Parathyroid adenoma (tissue), 2 donors: Measurements from ENCODE around the gene NAGLU.
A peak's percentile ranks its signal among the peaks of the same experiment; 100 is the strongest.
"Not testable (repeated sequence)": the region's sequence is repeated elsewhere in the genome, so short reads cannot be mapped to it uniquely, and the experiment has no call there.

ENCODE experiments used
- H2AFZ ChIP-seq: fragments of 300-600 bp; sonication (generic); one replicate; pipeline ENCODE4 v1.7.0; 2017; ENCODE audit warnings: antibody characterized with exemption, mild to moderate bottlenecking
- H3K27ac ChIP-seq: fragments of 300-600 bp; sonication (generic); one replicate; pipeline ENCODE4 v1.7.0; 2017
- H3K27me3 ChIP-seq: fragments of 300-600 bp; sonication (generic); one replicate; pipeline ENCODE4 v1.7.0; 2017; ENCODE audit warnings: low read length; ENCODE audit not compliant: control insufficient read depth, insufficient read depth
- H3K36me3 ChIP-seq: fragments of 300-600 bp; sonication (generic); one replicate; pipeline ENCODE4 v1.7.0; 2017; ENCODE audit warnings: low read length; ENCODE audit not compliant: control insufficient read depth, insufficient read depth
- H3K4me1 ChIP-seq: fragments of 300-600 bp; sonication (generic); one replicate; pipeline ENCODE4 v1.7.0; 2017; ENCODE audit warnings: control low read depth
- H3K4me2 ChIP-seq: fragments of 300-600 bp; sonication (generic); one replicate; pipeline ENCODE4 v1.7.0; 2017; ENCODE audit warnings: low read length
- H3K4me3 ChIP-seq: fragments of 300-600 bp; sonication (generic); one replicate; pipeline ENCODE4 v1.7.0; 2017; ENCODE audit warnings: low read depth, low read length
- H3K79me2 ChIP-seq: fragments of 300-600 bp; sonication (generic); one replicate; pipeline ENCODE4 v1.7.0; 2017; ENCODE audit warnings: control low read depth
- H3K9ac ChIP-seq: fragments of 300-600 bp; sonication (generic); one replicate; pipeline ENCODE4 v1.7.0; 2017; ENCODE audit warnings: mild to moderate bottlenecking
- H3K9me3 ChIP-seq: fragments of 300-600 bp; sonication (generic); one replicate; pipeline ENCODE4 v1.7.0; 2017; ENCODE audit warnings: low read length; ENCODE audit not compliant: control insufficient read depth
- TF ChIP-seq, protein P1 (sequence below): fragments of 300-600 bp; sonication (generic); IDR thresholded peaks from one replicate; pipeline ENCODE4 v1.7.0; 2017; ENCODE audit warnings: antibody characterized with exemption, mild to moderate bottlenecking
- donor health status: primary hyperparathyroidism.

NAGLU gene

DNA sequence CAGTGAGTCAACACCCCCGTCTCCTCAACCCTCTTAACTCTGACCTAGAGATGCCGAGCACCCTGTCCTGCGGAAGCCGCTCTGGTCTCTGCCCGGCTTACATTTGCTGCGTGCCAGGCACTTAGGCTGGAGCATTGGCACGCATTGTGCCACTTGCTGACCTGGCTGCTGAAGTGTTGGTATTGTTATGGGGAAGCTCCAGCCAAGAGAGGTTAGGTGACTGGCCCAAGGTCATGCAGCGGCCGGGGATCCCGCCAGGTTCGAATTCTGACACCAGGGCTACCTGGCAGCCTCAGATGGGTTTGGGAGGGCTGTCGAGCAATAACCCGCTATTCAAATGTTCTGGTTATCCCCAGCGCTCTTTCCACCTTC is 11.6 kb downstream of the NAGLU start:
- no peak overlapping the region for H3K4me2 ChIP-seq
- H3K9ac ChIP-seq: no peak overlapping the region
- H3K27ac ChIP-seq: no peak overlapping the region

DNA sequence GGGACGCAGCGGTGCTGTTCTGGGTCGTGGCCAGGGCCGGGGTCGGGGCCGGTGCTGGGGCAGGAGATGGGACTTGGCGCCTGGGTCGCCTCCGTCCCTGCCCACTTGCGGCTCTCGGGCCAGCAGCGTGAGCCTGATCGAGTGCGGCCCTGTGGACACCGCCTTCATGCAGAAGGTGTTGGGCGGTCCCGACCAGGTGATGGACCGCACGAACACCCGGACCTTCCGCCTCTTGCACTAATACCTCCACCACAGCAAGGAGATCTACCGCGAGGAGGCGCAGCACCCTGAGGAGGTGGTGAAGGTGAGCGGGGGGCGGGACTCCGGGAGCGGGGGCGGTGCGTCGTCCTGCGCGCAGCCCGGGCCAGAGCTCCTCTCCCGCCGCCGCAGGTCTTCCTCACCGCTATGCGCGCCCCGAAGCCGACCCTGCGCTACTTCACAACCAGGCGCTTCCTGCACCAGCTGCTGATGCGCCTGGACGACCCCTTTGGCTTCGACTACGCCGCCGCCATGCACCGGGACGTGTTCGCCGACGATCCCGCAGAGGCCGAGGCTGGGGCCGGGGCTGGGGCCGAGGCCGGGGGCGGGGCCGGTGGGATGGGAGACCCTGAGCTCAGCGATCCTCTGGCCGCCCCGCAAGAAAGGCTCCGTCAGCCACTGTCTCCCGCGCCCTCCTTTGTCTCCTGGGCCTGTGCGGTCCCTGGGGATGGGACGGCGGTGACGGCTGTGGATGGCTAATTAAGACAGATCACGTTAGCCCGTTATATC is 12.2 kb downstream of the NAGLU start:
- H3K79me2 ChIP-seq: no peaks in the 10 kb centered on the region
- TF ChIP-seq, protein P1, sequence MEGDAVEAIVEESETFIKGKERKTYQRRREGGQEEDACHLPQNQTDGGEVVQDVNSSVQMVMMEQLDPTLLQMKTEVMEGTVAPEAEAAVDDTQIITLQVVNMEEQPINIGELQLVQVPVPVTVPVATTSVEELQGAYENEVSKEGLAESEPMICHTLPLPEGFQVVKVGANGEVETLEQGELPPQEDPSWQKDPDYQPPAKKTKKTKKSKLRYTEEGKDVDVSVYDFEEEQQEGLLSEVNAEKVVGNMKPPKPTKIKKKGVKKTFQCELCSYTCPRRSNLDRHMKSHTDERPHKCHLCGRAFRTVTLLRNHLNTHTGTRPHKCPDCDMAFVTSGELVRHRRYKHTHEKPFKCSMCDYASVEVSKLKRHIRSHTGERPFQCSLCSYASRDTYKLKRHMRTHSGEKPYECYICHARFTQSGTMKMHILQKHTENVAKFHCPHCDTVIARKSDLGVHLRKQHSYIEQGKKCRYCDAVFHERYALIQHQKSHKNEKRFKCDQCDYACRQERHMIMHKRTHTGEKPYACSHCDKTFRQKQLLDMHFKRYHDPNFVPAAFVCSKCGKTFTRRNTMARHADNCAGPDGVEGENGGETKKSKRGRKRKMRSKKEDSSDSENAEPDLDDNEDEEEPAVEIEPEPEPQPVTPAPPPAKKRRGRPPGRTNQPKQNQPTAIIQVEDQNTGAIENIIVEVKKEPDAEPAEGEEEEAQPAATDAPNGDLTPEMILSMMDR: peak; percentile 35
- H2AFZ ChIP-seq: peak overlapping the region; percentile 69
- no peaks in the 10 kb centered on the region for H3K9me3 ChIP-seq
- H3K9ac ChIP-seq: no peak overlapping the region
- H3K27ac ChIP-seq: no peak overlapping the region
- peaks cover 2% of the 10 kb centered on the region for H3K4me1 ChIP-seq
- H3K4me2 ChIP-seq: peak overlapping the region; percentile 58
- no peaks in the 10 kb centered on the region for H3K36me3 ChIP-seq
- peak overlapping the region; percentile 46 for H3K4me3 ChIP-seq
- no peaks in the 10 kb centered on the region for H3K27me3 ChIP-seq

More for the DNA sequence above, 11.6 kb downstream of the NAGLU start:
- Histone ChIP-seq H3K27me3 (no peaks in the 10 kb centered on the region), H2AFZ (peak overlapping the region; percentile 69), H3K9me3 (no peaks in the 10 kb centered on the region), H3K4me1 (no peaks in the 10 kb centered on the region), H3K79me2 (no peaks in the 10 kb centered on the region), H3K36me3 (no peaks in the 10 kb centered on the region), H3K4me3 (no peak overlapping the region)
- TF ChIP-seq, protein P1: no peak

DNA sequence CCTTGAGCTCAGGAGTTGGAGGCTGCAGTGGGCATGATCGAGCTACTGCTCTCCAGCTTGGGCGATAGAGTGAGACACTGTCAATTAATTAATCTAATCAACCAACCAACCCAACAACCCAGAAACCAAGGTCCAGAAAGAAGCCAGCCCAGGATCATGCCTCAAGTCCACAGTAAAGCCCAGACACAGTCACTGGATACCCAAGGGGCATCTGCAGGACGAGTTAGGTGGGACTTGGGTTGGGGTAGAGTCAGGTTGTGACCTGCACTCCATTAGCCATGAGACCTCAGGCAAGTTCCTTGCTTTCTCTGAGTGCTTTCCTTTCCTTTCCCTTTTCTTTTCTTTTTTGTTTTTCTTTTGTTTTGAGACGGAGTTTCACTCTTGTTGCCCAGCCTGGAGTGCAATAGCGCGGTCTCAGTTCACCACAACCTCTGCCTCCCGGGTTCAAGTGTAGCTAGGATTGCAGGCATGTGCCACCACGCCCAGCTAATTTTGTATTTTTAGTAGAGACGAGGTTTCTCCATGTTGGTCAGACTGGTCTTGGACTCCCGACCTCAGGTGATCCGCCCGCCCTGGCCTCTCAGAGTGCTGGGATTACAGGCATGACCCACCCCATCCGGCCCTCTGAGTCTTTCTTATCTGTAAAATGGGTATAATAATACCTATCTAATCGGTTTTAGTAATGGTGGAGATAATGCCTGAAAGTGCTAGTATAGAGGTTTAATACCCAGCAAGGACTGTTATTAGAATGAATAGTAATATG is 13.1 kb downstream of the NAGLU start:
- Histone ChIP-seq H3K9me3 (no peaks in the 10 kb centered on the region), H3K27ac (no peak overlapping the region), H2AFZ (no peak overlapping the region), H3K4me3 (no peak overlapping the region), H3K4me1 (peaks cover 4% of the 10 kb centered on the region), H3K27me3 (no peaks in the 10 kb centered on the region), H3K79me2 (no peaks in the 10 kb centered on the region), H3K4me2 (no peak overlapping the region), H3K36me3 (no peaks in the 10 kb centered on the region), H3K9ac (no peak overlapping the region)
- TF ChIP-seq, protein P1: no peak

DNA sequence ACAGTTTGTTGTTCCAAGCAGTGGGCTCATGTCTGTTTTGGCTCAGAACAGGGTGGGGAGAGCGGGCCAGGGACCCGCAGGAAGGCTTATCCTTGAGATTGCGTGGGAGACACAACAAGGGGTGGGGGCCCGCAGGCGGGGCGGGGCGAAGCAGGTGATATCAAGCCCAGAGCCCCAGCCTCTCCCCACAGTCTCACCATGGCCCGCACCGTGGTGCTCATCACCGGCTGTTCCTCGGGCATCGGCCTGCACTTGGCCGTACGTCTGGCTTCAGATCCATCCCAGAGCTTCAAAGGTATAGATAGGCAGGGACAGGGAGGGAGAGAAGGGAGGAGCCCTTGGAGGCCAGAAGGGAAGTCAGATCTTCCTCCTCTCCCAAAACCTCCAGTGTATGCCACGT is 16.7 kb downstream of the NAGLU start, which contains the start of gene HSD17B1:
Gene HSD17B1 (plus strand): TSS at position 188 of the 400 bp plus-strand sequence. CDS start 11 bp downstream, at position 199.
- H3K9ac ChIP-seq, H3K4me1 ChIP-seq: not testable (repeated sequence)
- peak within 1 kb of the TSS; percentile 89 for H3K27ac ChIP-seq

DNA sequence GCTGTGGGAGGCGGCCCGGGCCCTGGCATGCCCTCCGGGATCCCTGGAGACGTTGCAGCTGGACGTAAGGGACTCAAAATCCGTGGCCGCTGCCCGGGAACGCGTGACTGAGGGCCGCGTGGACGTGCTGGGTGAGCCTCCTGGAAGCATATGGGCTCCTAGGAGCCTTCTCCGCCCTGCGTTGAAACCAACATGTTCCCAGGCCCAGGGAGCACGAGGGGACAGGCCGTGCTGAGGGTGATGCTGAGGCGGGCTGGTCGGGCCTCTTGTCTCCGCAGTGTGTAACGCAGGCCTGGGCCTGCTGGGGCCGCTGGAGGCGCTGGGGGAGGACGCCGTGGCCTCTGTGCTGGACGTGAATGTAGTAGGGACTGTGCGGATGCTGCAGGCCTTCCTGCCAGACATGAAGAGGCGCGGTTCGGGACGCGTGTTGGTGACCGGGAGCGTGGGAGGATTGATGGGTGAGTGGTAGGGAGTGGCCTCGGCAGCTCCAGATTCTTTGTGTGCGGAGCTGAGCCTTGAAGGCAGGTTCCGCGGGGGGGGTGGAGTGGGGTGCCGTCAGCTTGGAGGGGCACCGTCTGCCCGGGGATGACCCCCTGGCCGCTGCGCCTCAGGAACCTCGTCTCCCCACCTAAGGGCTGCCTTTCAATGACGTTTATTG is 17.2 kb downstream of the NAGLU start:
- Histone ChIP-seq H3K9me3 (no peaks in the 10 kb centered on the region), H2AFZ (no peak overlapping the region), H3K9ac (no peak overlapping the region), H3K36me3 (no peaks in the 10 kb centered on the region), H3K4me2 (no peak overlapping the region), H3K4me1 (peaks cover 4% of the 10 kb centered on the region), H3K79me2 (peaks cover 4% of the 10 kb centered on the region), H3K4me3 (peak overlapping the region; percentile 96), H3K27ac (no peak overlapping the region), H3K27me3 (no peaks in the 10 kb centered on the region)
- TF ChIP-seq, protein P1: no peak

More for the DNA sequence above, 16.7 kb downstream of the NAGLU start, which contains the start of gene HSD17B1:
- H3K36me3 ChIP-seq, H3K9me3 ChIP-seq, H2AFZ ChIP-seq, H3K79me2 ChIP-seq, H3K27me3 ChIP-seq: not testable (repeated sequence)
- H3K4me2 ChIP-seq: peak within 1 kb of the TSS; percentile 97
- peak within 1 kb of the TSS; percentile 96 for H3K4me3 ChIP-seq
